ENCODE data around the gene FRMD4A.
"Not testable (repeated sequence)": the region's sequence is repeated elsewhere in the genome, so short reads cannot be mapped to it uniquely, and the experiment has no call there.

The FRMD4A gene

DNA sequence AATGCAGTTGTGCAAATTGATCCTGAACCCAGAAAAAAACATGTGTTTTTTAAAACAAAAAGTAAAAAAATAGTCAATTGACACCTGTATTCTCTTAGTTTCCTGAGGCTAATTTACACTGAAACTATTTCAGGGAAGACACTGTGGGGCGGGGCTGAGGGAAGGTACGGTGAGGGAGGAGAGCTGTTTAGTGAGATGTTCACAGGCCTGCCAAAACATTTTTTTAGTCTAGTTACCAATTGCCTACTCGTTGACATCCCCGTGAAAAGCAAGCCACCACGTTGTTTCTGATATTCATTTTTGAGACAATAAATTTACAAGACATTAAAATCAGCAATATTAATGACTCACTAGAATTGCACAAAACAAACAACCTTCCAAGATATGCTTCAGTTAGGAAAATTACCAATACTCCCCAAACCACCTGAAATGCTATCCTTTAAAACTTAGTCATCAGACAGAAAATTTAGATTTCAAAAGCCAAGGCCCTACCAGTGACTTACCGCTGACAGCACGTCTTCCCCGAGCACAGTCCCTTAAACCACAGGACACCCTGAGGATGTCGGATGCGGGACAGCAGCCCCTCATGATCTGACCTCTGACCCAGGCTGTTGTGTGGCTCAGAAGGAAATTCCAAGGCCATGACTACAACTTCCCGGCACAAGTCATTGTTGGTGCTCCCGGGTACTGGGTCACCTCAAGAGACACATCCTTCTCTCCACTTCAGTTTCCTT is 464.8 kb downstream of the FRMD4A start:
- peak; percentile 76 for DNase-seq

DNA sequence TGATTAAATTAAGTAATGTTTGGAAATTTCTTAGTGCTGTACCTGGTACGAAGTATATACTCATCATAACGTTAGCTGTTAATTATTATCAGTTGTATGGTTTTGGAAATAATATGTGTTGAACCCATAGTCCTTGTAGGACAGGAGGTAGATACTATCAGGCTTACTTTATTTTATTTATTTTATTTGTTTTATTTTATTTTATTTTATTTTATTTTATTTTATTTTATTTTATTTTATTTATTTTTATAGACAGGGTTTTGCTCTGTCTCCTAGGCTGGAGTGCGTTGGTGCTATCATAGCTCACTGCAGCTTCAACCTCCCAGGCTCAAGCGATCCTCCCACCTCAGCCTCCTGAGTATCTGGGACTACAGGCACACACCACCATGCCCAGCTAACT is 465.5 kb downstream of the FRMD4A start:
- not testable (repeated sequence) for DNase-seq

- no peak for DNase-seq
These were observed 468.0 kb downstream of the FRMD4A start for GRCh38 chr10:13862546-13863233.

DNA sequence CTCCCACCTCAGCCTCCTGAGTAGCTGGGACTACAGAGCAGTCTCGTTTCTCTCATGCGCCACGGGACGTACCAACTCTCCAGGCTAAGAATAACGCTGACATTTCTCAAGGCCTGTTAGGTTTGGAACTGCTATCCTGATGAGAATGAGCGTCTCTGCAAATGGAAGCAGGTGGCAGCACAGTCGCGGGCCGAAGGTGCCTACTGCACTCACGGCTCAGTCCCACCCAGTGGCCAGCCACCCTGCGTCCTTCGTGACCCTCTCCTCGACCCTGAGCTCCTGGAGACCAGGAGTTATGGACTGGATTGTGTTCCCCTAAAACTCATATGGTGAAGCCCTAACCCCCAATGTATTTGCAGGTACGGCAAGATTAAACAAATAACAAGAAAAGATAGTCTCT is 469.8 kb downstream of the FRMD4A start:
- DNase-seq: no peak

DNA sequence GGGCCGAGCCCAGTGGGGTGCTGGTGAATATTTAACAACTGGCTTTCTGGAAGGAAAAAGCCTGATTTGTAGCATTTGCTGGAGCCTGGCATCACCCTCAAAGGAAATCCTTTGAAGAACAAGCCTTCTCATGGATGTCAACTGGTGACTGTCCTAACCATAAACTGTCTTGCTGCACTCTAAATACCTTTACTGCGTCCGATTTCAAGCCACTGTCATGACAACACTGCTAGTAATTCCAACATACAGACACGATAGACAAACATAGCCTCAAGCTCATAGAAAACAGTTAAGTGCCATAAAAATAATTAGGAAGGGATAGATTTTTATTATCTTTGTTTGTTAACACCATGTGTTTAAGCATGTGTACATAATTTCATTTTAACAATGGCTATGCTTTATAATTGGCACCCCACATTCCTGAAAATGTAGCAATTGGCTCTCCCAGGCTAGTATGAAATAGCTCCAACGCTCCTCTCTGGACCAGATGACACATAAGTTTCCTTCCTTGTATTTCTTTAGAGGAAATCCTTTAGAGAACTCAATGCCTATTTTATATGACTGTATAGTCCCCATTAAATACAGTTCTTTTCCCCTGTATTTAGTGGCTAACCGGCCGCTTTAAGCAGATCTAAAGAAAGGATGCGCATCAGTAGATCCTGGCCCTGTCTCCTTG is 470.6 kb downstream of the FRMD4A start:
- no peak for DNase-seq

GRCh38 chr10:13858709-13859108 is 472.0 kb downstream of the FRMD4A start:
- DNase-seq: no peak

- DNase-seq: no peak
These were observed 473.3 kb downstream of the FRMD4A start for GRCh38 chr10:13857451-13857850.

DNA sequence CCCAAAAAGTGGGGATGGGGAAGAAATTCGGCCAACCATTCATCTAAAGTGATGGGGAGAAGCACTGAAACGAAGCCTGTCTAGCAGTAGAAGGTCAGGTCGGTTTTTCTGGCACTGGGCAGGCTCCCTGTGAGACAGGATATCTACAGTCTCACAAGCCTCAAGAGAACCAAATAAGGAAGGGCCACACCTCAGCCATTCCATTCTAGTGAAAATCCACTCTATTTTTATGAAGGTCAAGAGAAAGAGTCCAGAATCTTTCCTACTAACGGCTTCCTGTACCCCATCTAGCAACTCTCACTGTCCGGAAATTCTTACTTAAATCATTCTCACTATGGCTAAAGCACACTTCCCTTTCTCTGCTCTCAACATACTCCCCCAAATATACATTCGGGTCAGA is 476.9 kb downstream of the FRMD4A start:
- DNase-seq: no peak

GRCh38 chr10:13852872-13853271 is 477.9 kb downstream of the FRMD4A start:
- no peak for DNase-seq

DNA sequence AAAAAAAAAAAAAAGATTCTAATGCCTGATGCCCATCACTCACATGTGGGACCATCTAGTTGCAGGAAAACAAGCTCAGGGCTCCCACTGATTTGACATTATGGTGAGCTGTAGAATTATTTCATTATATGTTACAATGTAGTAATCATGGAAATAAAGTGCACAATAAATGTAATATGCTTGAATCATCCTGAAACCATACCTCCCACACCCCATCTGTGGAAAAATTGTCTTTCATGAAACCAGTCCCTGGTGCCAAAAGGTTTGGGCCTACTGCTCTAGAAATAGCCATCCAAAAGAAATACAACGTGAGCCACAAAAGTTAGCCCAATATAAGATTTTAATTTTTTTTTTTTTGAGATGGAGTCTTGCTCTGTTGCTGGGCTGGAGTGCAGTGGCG is 478.8 kb downstream of the FRMD4A start:
- no peak for DNase-seq

DNA sequence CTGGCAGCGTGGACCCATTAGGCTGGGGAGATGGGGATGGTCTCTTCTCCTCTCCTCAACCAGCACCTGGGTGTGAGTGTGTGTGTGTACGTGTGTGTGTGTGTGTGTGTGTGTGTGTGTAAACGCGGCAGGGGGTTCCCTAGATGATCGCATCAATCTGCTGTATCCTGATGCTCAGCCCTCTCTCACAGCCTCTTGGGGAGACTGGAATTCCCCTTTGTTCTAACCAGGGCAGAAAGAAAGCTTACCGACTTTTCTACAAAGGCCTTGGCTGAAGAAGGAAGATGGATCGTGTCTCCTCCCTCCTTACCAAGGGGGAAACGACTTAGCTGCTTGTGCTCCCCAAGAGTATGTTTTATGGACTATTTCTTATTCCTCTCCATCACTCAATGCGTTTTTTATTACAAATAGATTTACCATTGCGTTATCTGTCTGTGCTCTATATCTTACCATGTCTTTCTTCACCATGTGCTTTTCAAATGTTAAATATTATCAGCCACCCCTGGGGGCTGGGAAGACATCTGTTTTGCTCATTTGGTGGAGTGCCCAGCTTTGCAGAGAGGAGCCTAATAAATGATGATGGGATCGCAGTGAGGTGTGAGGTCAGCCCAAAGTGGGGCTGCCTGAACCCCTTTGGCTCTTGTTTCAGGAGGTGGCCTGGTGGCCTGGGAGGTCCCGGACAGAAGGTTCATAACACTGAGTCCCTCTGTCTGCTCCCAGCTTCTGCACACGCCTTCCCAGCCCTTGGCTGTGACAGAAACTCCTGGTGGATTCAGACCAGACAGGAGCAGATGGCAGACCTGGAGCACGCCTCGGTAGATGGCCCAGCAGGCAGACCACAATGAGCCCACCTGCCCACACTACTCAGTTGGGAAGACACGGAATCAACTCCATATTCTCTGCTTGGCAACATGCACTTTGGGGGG is 481.9 kb downstream of the FRMD4A start:
- no peak for DNase-seq

GRCh38 chr10:13847201-13847631 is 483.5 kb downstream of the FRMD4A start:
- DNase-seq: no peak

- no peak for DNase-seq
These were observed 484.8 kb downstream of the FRMD4A start for GRCh38 chr10:13845897-13846296.

GRCh38 chr10:13844651-13845050 is 486.1 kb downstream of the FRMD4A start:
- DNase-seq: no peak

- no peak for DNase-seq
These were observed 488.6 kb downstream of the FRMD4A start for GRCh38 chr10:13842117-13842516.

DNA sequence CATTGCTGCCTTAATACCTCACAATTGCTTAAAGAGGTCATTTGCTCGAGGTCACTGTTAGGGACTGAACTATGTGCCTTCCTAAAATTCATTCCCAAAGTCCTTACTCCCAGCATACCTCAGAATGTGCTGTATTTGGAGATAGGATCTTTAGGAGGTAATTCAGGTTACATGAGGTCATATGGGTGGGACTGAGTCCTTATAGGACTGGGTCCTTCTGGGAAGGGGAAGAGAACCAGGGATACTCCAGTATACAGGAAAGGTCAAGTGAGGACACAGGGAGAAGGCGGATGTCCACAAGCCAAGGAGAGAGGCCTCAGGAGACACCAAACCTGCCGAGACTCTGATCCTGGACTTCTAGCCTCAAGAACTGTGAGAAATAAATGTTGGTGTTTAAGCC is 490.7 kb downstream of the FRMD4A start:
- DNase-seq: no peak

- DNase-seq: peak; percentile 27
These were observed 491.2 kb downstream of the FRMD4A start for GRCh38 chr10:13839430-13839990.

GRCh38 chr10:13839030-13839429 is 491.7 kb downstream of the FRMD4A start:
- no peak for DNase-seq

GRCh38 chr10:13837966-13838365 is 492.8 kb downstream of the FRMD4A start:
- DNase-seq: no peak

- DNase-seq: no peak
These were observed 496.0 kb downstream of the FRMD4A start for GRCh38 chr10:13834581-13835286.

GRCh38 chr10:13831711-13832141 is 499.0 kb downstream of the FRMD4A start:
- DNase-seq: no peak

DNA sequence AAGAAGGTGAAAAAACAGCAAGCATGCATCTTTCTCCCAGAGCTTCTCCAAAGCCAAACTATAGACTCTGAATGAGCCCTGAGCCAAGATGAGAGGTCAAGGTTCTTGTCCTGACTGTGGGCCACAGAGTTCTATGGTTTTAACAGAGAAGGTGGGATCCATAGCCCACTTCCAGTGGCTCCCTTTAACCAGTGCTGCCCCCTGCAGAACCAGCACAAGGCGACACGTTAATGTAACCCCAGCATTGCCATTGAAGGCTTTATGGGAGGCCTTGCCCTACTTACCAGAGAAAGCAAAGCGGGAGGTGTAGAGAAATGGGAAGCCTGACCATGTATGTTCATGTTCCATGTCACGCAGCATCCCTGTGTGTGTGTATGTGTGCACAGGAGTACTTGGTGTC is 500.3 kb downstream of the FRMD4A start:
- no peak for DNase-seq
